Renal pelvis (tissue), 4 donors: ENCODE data around the gene EDDM13. TPM values are rescaled to one million over a fixed set of nuclear protein-coding genes. Genes with fewer than 3 reads are reported as not detected.
A peak's percentile ranks its signal among the peaks of the same experiment; 100 is the strongest.
"Not testable (repeated sequence)": the region's sequence is repeated elsewhere in the genome, so short reads cannot be mapped to it uniquely, and the experiment has no call there.

Experiments
- DNase-seq: peaks from one replicate; pipeline ENCODE4 v3.0.0-alpha.2; 2013
- polyA plus RNA-seq, 3 donors: library from polyadenylated mRNA; unstranded; fragments of 120-200 nt; gene quantifications; one replicate each; pipeline ENCODE4 v1.2.1, GENCODE V29; 2013; ENCODE audit not compliant: insufficient read length in 3 of 3

The EDDM13 gene
- polyA plus RNA-seq, 3 donors = 1.7 to 5.6 (median 5.3) TPM

DNA sequence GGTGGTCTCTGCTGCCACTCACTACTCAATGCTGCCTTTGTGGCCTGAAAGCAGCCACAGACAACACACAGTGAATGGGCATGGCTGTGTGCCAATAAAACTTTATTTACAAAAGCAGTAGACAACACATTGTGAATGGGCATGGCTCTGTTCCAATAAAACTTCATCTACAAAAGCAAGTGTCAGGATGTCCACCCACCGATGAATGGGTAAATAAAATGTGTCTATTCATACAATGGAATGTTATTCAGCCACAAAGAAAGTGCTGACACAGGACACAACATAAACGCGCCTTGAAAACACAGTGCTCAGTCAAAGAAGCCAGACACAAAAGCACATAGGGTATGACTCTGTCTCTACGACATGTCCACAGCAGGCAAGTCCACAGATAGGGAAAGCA lies 22.0 kb downstream of the EDDM13 start:
- DNase-seq = no peak

- no peak for DNase-seq
These were observed 23.2 kb downstream of the EDDM13 start for GRCh38 chr19:56295531-56296455.

GRCh38 chr19:56297010-56297409 lies 24.5 kb downstream of the EDDM13 start:
- no peak for DNase-seq

- no peak for DNase-seq
These were observed 27.1 kb downstream of the EDDM13 start for GRCh38 chr19:56299688-56300087.

DNA sequence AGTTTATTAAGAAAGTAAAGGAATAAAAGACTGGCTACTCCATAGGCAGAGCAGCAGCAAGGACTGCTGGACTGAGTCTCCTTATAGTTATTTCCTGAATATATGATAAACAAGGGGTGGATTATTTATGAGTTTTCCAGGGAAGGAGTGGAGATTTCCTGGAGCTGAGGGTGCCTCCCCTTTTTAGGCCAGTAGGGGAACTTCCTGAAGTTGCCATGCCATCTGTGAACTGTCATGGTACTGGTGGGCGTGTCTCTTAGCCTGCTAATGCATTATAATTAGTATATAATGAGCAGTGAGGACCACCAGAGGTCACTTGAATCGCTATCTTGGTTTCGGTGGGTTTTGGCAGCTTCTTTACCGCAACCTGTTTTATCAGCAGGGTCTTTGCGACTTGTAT lies 28.6 kb downstream of the EDDM13 start:
- DNase-seq = no peak

DNA sequence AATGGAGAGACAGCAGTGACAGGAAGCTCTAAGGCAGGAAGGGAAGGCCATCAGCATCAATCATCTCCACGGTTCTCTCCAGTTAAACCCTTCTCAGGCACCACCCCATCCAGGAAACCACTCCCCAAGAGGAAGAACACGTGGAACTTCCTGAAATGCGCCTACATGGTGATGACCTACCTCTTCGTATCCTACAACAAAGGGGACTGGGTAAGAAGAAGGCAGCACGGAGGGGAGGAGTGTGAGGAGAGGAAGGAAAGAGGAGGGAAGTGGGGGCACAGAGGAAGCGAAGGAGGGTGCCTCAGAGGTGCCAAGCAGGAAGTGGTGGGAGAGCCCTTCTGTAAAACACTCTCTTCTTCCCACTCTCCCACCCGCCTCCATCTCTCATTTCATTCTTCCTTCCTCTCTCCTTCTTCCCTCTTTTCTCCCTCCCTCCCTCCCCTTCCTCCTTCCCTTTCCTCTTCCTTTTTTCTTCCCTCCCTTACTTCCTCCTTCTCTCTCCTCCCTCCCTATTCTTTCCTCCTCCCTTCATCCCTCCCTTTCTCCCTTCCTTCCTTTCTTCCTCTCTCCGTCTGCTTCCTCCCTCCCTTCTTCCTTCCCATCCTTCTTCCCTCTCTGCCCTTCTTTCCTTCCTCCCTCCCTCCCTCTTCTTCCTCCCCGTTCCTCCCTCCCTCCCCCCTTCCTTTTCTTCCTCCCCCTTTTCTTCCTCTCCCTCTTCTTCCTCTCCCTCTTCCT lies 29.5 kb downstream of the EDDM13 start:
- no peak for DNase-seq

DNA sequence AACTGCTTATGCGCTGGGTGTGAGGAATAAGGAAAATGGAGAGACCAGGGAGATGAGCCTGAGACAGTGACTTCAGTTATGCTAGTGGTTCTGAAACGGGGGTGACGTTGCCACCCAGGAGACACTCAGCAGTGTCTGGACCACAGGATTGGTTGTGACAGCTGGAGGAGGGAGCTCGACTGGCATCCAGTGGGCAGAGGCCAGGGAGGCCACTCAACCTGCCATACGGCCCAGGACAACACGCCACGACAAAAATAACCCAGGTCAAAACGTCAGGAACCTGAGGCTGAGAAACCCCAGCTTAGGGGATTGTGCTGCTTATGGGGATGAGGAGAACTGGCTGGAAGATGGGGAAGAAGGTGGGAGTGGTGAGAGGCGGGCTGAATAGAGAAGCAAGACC lies 31.7 kb downstream of the EDDM13 start:
- no peak for DNase-seq

DNA sequence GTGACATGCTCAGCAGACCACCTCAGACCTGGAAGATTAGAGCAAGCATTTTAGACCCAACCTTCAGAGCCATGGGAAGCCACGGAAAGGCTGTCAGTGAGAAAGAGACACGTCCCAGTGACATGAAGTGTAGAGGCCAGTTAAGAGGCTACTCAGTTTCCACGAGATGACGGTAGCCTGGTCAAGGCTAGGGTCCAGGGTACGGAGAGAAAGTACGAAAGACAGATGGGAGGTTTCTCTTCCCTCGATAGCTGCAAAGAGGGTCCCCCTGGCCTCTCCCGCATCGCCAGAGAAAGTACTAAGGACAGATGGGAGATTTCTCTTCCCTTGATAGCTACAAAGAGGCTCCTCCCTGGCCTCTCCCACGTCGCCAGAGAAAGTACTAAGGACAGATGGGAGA lies 33.5 kb downstream of the EDDM13 start:
- no peak for DNase-seq

DNA sequence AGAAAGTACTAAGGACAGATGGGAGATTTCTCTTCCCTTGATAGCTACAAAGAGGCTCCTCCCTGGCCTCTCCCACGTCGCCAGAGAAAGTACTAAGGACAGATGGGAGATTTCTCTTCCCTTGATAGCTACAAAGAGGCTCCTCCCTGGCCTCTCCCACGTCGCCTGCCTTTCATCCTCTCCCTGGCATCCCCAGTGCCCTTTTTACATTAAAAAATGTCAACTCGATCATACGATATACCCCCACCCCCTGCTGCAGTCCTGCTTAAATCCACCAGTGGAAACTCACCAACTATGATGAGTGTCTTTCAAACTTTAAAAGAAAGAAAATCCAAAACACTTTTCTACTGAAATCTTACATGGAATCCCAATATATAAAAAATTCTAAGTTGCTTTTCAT lies 34.5 kb downstream of the EDDM13 start:
- not testable (repeated sequence) for DNase-seq

DNA sequence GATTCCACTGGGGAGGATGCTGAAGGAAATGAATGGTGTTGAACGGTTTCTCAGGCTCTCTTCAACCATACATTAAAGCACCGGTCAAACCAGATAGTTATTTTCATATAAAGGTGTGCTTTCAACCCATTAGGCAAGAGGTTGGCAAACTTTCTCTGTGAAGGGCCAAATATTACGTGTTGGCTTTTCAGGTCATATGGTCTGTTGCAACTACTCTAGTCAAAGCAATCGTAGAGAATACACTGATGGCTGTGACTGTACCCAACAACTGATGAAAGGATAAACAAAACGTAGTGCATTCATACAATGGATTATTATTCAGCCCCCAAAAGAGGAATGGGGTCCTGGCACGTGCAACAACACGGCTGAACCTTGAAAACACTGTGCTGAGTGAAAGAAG lies 36.2 kb downstream of the EDDM13 start:
- DNase-seq = no peak

DNA sequence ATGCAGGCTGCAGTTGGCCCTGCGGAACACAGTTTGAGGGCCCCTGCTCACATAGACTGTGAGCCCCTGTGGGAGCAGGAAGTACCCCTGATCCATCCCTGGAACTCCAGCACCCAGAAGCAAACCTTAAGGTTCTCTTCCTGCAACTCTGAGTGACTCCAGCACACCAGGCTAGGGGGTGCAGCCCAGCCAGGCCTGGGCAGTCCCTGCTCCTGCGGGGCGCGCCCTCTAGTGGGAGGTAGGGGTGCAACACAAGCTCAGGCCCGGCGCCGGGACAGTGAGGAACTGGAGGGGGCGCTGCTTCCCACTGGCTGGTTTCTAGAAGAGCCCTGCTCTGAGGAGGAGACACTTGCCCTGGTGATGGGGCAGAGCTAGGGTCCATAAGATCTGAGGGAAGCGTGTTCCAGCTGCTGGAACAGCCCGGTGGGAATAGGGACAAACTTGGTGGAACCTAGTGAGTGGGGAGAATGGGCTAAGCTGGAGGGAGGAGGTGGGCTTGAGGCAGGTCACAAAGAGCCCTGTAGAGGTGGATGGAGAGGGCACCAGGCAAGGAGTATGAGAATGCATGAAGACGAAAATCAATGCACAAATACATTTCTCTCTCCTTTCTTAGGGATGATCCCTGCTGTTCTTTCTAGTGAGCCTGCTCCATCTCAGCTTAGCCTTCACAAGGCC lies 37.1 kb downstream of the EDDM13 start:
- no peak for DNase-seq

DNA sequence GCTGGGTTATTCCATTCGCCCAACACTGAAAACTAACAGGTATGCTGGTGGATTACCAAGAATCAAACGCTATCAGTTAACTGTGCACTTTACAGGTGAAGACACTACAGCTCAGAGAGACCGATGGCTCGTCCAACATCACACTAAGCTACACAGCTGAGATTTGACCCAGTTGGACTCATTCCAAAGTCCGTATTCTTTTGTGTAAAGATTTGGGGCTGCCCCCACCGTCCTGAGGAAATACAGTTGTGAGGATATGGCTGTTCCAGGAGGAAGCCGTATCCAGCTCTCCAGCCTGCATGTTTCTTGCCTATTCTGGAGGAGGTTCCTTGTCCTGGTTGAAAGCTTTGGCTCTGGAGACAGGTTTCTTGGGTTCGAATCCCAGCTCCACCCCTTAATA lies 37.9 kb downstream of the EDDM13 start:
- no peak for DNase-seq

GRCh38 chr19:56312342-56312741 lies 39.8 kb downstream of the EDDM13 start:
- no peak for DNase-seq

- DNase-seq = no peak
These were observed 40.5 kb downstream of the EDDM13 start for GRCh38 chr19:56312787-56313657.

DNA sequence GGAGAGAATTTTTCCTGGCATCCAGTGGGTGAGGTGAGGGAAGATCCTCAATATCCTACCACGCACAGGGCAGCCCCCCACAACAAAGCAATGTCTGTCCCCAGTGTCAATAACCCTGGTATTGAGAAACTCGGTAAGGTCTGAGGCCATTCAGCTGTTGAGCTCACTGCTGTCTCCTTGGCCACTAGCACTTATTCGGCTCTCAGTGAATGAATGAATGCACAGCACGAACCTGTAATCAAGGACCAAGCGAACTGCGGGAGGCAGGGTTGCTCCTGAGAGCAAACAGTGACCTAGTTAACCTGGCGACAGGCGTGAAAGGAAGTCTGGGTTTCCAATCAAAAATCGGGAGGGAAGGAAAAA lies 41.5 kb downstream of the EDDM13 start:
- peak; percentile 37 for DNase-seq

GRCh38 chr19:56314381-56315076 lies 42.0 kb downstream of the EDDM13 start, which contains the start of gene ZSCAN5A:
ZSCAN5A (minus strand) TSS chr19:56314839; CDS start chr19:56225046, 89,793 bp downstream.
- peak; percentile 97 for DNase-seq

DNA sequence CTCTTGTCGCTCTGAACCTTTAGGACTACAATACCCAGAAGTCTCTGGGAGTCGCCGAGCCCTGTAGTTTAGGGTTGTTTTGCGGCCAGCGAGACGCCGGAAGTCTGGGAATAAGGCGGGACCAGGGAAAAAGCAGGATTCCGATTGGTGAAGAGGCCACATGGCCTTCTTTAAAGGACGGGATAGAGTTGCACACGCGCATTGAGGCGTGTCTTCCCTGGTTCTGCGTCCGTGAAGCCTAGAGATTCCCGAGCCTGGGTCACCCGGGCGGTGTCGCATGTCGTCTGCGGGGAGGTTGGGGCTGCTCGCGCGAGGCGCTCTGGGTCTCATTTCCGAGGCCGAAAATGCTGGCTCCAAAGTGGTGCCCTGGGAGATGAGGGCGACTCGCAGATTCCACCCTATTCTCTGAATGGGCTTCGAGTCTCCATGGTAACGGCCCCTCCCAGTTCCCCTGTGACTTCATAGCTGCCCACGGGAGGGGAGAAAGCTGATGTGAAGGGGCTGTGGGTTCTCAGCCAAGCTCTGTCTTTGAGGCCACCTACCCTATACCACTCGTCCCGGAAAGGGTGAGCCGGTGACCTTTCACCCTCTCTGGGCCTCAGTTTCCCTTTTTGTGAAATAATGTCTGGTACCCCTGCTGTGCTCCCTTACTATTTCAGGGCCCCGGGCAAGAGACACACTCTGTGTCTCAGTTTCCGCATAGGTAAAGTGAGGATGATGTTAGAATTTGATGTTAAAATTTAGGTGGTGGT lies 42.7 kb downstream of the EDDM13 start:
- peak; percentile 99 for DNase-seq

- DNase-seq = no peak
These were observed 44.2 kb downstream of the EDDM13 start for GRCh38 chr19:56316728-56317127.

GRCh38 chr19:56317749-56318148 lies 45.2 kb downstream of the EDDM13 start:
- DNase-seq = no peak

- no peak for DNase-seq
These were observed 47.4 kb downstream of the EDDM13 start for GRCh38 chr19:56319991-56320390.
